Measurements from ENCODE around the gene C2CD3. TPM values are rescaled to one million over a fixed set of nuclear protein-coding genes. Genes with fewer than 3 reads are reported as not detected.

Gene C2CD3
- total and polyA plus RNA-seq, 10 of the 15 experiments (the other 5 are each of a cell fraction or from before 2014, with no cell fraction given) = 2.3 to 24.0 (median 16.3) TPM

- Histone ChIP-seq H3K9ac (ENCODE audit: control insufficient read depth, insufficient read depth, low read length) (no peak overlapping the region), H3K4me1 (ENCODE audit: control insufficient read depth, insufficient read depth, low read length) (peaks cover 40% of the 10 kb centered on the region), H3K27ac (ENCODE audit: control insufficient read depth, insufficient read depth) (0 out of 2 replicates have a peak overlapping the region, but pooled peaks have one; percentile 29), H4K20me1 (ENCODE audit: control insufficient read depth, insufficient read depth) (no peaks in the 10 kb centered on the region), H3K36me3 (ENCODE audit: control insufficient read depth in 2 of 2, insufficient read depth in 2 of 2, low read length in 1 of 2) (no peaks in the 10 kb centered on the region), H2AFZ (ENCODE audit: control insufficient read depth, low read depth, low read length) (peak overlapping the region; percentile 11; the same call in 1 of the 2 replicates), H3K4me3 (no peak overlapping the region), H3K4me2 (ENCODE audit: control insufficient read depth, insufficient read depth) (no peak overlapping the region), H3K79me2 (ENCODE audit: control insufficient read depth, insufficient read depth, low read length) (no peaks in the 10 kb centered on the region), H3K9me3 (replicated peaks; ENCODE audit: control insufficient read depth, insufficient read depth, low read length) (no peaks in the 10 kb centered on the region), H3K27me3 (replicated peaks in 1 of 2; ENCODE audit: control insufficient read depth in 2 of 2, insufficient read depth in 2 of 2, low read length in 1 of 2) (no peaks in the 10 kb centered on the region)
- no peak for FAIRE-seq
- TF ChIP-seq SMC3 (IDR thresholded peaks at IDR 0.05; ENCODE audit: borderline replicate concordance, low read length) (no peak), HCFC1 (IDR thresholded peaks at IDR 0.05; ENCODE audit: low read length) (no peak), ZSCAN29 (IDR thresholded peaks at IDR 0.05) (no peak), JUND (IDR thresholded peaks at IDR 0.05; ENCODE audit: low read depth, low read length) (no peak), MEF2A (IDR thresholded peaks at IDR 0.05; ENCODE audit: insufficient read depth, low read depth, low read length) (no peak), PBX3 (IDR thresholded peaks at IDR 0.05; ENCODE audit: insufficient replicate concordance, low read depth, low read length) (no peak), MTA3 (IDR thresholded peaks at IDR 0.05; ENCODE audit: borderline replicate concordance, low read length) (no peak)
- BruUV-seq (replicated peaks) = no TSS peak
- WGBS (ENCODE audit: insufficient coverage, insufficient replicate concordance, low lambda C conversion rate, missing lambda C conversion rate) = 22% methylated on average over 2 of the region's 2 CpGs
- ChIA-PET POLR2A (interaction anchor here (3.5 kb wide), 1 partner anchor 10 kb away, joined by 41 read pairs; the partner anchor contains the start of gene UCP2), RAD21 (ENCODE audit: unreplicated experiment) (interaction anchor here (1.5 to 4.1 kb wide), 3 partner anchors 10 to 30 kb away, joined by 4 to 47 read pairs (median 7); partner anchors contain the start of gene UCP2), CTCF (interaction anchor here (1.0 to 1.6 kb wide), 4 partner anchors 11 to 23 kb away, joined by 3 to 9 read pairs (median 4); no protein-coding TSS in a partner anchor), SMC1A (ENCODE audit: uncharacterized antibody, unreplicated experiment) (interaction anchor here (1.1 to 3.9 kb wide), 4 partner anchors 11 to 32 kb away, joined by 3 to 38 read pairs (median 12); no protein-coding TSS in a partner anchor)
- intact Hi-C loops (cut with micrococcal nuclease; ENCODE audit: unreplicated experiment) (loop anchor here (10.0 kb wide), 1 partner anchor 1824 kb away; the partner anchor contains the start of gene UVRAG), in situ Hi-C loops (cut with MboI) (no loop called here)
- DNase-seq (ENCODE audit: low read depth, low spot score) = no peak
- no peak for ATAC-seq
These were observed 180.1 kb downstream of the C2CD3 start for GRCh38 chr11:73990730-73991129.
